ENCODE results near the gene NHP2.

GRCh38 chr5:178150977-178151734 lies 2.5 kb downstream of the NHP2 start:
- TF ChIP-seq E2F5 (CRISPR knock-in tag; IDR thresholded peaks at IDR 0.05) (no peak), JUN (CRISPR knock-in tag; IDR thresholded peaks at IDR 0.05) (no peak), CTCF (IDR thresholded peaks at IDR 0.05) (no peak), JAZF1 (CRISPR knock-in tag; IDR thresholded peaks at IDR 0.05) (no peak)
